Measurements from ENCODE around the gene DBNDD2.

Gene DBNDD2

GRCh38 chr20:45429618-45430017, 21.5 kb downstream of the DBNDD2 start:
- Histone ChIP-seq H3F3A (ENCODE audit: insufficient read depth) (peaks cover 24% of the 10 kb centered on the region; the same call in 1 of the 2 replicates), H3K4me3 (ENCODE audit: insufficient read depth, low read length, poor library complexity, severe bottlenecking) (no peak overlapping the region), H3K9me2 (replicated peaks; ENCODE audit: insufficient read depth, low read length) (no peaks in the 10 kb centered on the region), H3K9ac (ENCODE audit: low read length) (no peak overlapping the region), H3K4me2 (ENCODE audit: low read depth, low read length, poor library complexity, severe bottlenecking) (no peak overlapping the region), H3K27ac (ENCODE audit: low read depth, low read length) (no peak overlapping the region), H3K36me3 (ENCODE audit: low read length) (no peaks in the 10 kb centered on the region; the same call in 1 of the 2 replicates), H4K20me1 (ENCODE audit: low read depth, low read length) (no peaks in the 10 kb centered on the region), H3K79me2 (ENCODE audit: insufficient read depth, low read length) (no peaks in the 10 kb centered on the region), H2AFZ (ENCODE audit: low read depth, low read length, severe bottlenecking) (no peak overlapping the region), H3K27me3 (ENCODE audit: low read length) (no peaks in the 10 kb centered on the region), H3K9me3 (ENCODE audit: insufficient read depth, low read length) (no peaks in the 10 kb centered on the region)
- TF ChIP-seq EZH2phosphoT487 (conservative IDR thresholded peaks at IDR 0.05; ENCODE audit: low read length) (no peak), CTCF (IDR thresholded peaks at IDR 0.05; ENCODE audit: insufficient read depth, low read length, poor library complexity, severe bottlenecking) (no peak)

- TF ChIP-seq CTCF (IDR thresholded peaks at IDR 0.05; ENCODE audit: insufficient read depth, low read length, poor library complexity, severe bottlenecking) (no peak), EZH2phosphoT487 (conservative IDR thresholded peaks at IDR 0.05; ENCODE audit: low read length) (no peak)
- Histone ChIP-seq H3K79me2 (ENCODE audit: insufficient read depth, low read length) (no peaks in the 10 kb centered on the region), H2AFZ (ENCODE audit: low read depth, low read length, severe bottlenecking) (peak overlapping the region; percentile 38), H3K36me3 (ENCODE audit: low read length) (no peaks in the 10 kb centered on the region), H3K27ac (ENCODE audit: low read depth, low read length) (peak overlapping the region; percentile 92), H3F3A (ENCODE audit: insufficient read depth) (peaks cover 32% of the 10 kb centered on the region), H3K27me3 (ENCODE audit: low read length) (no peaks in the 10 kb centered on the region), H3K9me2 (replicated peaks; ENCODE audit: insufficient read depth, low read length) (no peaks in the 10 kb centered on the region), H3K4me2 (ENCODE audit: low read depth, low read length, poor library complexity, severe bottlenecking) (peak overlapping the region; percentile 81), H4K20me1 (ENCODE audit: low read depth, low read length) (no peaks in the 10 kb centered on the region), H3K4me3 (ENCODE audit: insufficient read depth, low read length, poor library complexity, severe bottlenecking) (peak overlapping the region; percentile 49), H3K9ac (ENCODE audit: low read length) (peak overlapping the region; percentile 51), H3K9me3 (ENCODE audit: insufficient read depth, low read length) (no peaks in the 10 kb centered on the region)
Measured at GRCh38 chr20:45432294-45432693, 24.2 kb downstream of the DBNDD2 start.

GRCh38 chr20:45433316-45433715, 25.2 kb downstream of the DBNDD2 start:
- Histone ChIP-seq H3K27me3 (ENCODE audit: low read length) (no peaks in the 10 kb centered on the region), H4K20me1 (ENCODE audit: low read depth, low read length) (no peaks in the 10 kb centered on the region), H3K79me2 (ENCODE audit: insufficient read depth, low read length) (no peaks in the 10 kb centered on the region), H3K27ac (ENCODE audit: low read depth, low read length) (peak overlapping the region; percentile 92), H3K9me2 (replicated peaks; ENCODE audit: insufficient read depth, low read length) (no peaks in the 10 kb centered on the region), H3K36me3 (ENCODE audit: low read length) (no peaks in the 10 kb centered on the region), H3K9me3 (ENCODE audit: insufficient read depth, low read length) (no peaks in the 10 kb centered on the region), H2AFZ (ENCODE audit: low read depth, low read length, severe bottlenecking) (no peak overlapping the region), H3K9ac (ENCODE audit: low read length) (no peak overlapping the region), H3K4me3 (ENCODE audit: insufficient read depth, low read length, poor library complexity, severe bottlenecking) (no peak overlapping the region), H3F3A (ENCODE audit: insufficient read depth) (peaks cover 32% of the 10 kb centered on the region), H3K4me2 (ENCODE audit: low read depth, low read length, poor library complexity, severe bottlenecking) (peak overlapping the region; percentile 81)
- TF ChIP-seq EZH2phosphoT487 (conservative IDR thresholded peaks at IDR 0.05; ENCODE audit: low read length) (no peak), CTCF (IDR thresholded peaks at IDR 0.05; ENCODE audit: insufficient read depth, low read length, poor library complexity, severe bottlenecking) (no peak)

Measured in SU-DHL-6 (cell line).